ENCODE data around the gene FAM193B.
"Not testable (repeated sequence)": the region's sequence is repeated elsewhere in the genome, so short reads cannot be mapped to it uniquely, and the experiment has no call there.

FAM193B gene

GRCh38 chr5:177487144-177487543, 67.2 kb downstream of the FAM193B start:
- H3K4me3 ChIP-seq (ENCODE audit: low read length) = no peak overlapping the region
- no peak for TF ChIP-seq CTCF (IDR thresholded peaks at IDR 0.05; ENCODE audit: insufficient read depth, low read depth, low read length, missing control alignments)
- no peak for DNase-seq (ENCODE audit: low read depth)

DNA sequence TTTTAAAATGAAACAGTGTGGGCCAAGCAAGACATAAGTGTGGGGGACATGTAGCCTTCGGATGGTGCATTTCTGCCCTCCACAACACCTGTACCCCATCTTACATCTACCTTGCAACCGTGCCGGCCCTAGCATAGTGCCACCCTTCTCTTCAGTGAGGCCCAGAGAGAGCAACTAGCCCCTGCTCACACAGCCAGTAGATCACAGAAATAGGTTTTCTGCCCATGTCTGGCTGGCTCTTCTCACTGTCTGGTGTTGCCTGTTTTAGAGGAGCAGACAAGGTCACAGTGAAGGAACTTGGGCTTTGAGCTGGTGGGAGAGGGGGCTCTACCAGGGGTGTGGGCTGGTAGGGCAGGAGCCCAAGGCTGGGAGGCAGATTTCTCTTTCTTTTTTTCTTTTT, 68.1 kb downstream of the FAM193B start:
- H3K4me3 ChIP-seq (ENCODE audit: low read length) = no peak overlapping the region
- TF ChIP-seq CTCF (IDR thresholded peaks at IDR 0.05; ENCODE audit: insufficient read depth, low read depth, low read length, missing control alignments) = no peak

DNA sequence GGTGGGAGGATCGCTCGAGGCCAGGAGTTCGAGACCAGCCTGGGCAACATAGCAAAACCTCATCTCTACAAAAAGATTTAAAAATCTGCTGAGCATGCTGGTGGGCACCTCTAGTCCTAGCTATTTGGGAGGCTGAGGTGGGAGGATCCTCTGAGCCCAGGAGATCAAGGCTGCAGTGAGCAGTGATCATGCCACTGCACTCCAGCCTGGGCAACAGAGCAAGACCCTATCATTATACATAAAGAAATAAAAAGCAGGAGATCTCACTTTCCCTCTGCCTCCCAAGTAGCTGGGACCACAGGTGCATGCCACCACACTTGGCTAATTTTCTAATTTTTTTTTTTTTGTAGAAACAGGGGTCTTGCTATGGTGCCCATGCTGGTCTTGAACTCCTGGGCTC, 68.6 kb downstream of the FAM193B start:
- H3K4me3 ChIP-seq (ENCODE audit: low read length); DNase-seq (ENCODE audit: low read depth): not testable (repeated sequence)

More for the DNA sequence above, 68.1 kb downstream of the FAM193B start:
- no peak for DNase-seq (ENCODE audit: low read depth)

DNA sequence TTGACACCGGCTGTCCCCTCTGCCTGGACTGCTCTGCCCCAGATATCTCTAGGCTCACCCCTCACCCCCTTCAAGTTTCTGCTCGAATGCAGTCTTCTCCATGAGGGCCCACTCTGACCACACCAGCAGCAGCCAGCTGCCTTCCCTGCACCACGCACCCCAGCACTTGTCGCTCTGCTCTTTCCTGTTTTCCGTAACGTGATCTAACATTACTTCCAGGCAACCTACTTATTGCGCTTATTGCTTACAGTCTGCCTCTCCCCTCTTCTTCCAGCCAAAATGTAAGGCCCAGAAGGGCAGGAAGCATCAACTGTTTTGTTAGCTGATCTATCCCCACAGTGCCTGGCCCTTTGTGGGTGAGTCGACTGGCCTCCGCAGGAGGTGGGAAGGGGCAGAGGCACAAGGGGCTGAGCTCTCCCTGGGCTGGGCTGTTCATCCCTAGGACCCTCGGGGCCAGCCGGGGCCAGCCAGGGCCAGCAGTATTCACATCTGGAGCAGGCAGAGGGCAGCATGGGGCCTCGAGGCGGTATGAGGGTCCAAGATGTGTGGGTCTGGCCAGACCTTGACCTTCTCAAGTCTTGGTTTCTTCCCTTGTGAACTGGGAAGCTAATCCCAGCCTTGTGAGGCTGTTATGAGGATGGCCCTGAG, 69.3 kb downstream of the FAM193B start:
- no peak overlapping the region for H3K4me3 ChIP-seq (ENCODE audit: low read length)
- TF ChIP-seq CTCF (IDR thresholded peaks at IDR 0.05; ENCODE audit: insufficient read depth, low read depth, low read length, missing control alignments) = no peak
- no peak for DNase-seq (ENCODE audit: low read depth)

GRCh38 chr5:177483994-177484901, 70.1 kb downstream of the FAM193B start:
- DNase-seq (ENCODE audit: low read depth) = no peak
- TF ChIP-seq CTCF (IDR thresholded peaks at IDR 0.05; ENCODE audit: insufficient read depth, low read depth, low read length, missing control alignments) = no peak
- H3K4me3 ChIP-seq (ENCODE audit: low read length) = no peak overlapping the region

- TF ChIP-seq CTCF (IDR thresholded peaks at IDR 0.05; ENCODE audit: insufficient read depth, low read depth, low read length, missing control alignments) = no peak
- no peak overlapping the region for H3K4me3 ChIP-seq (ENCODE audit: low read length)
- DNase-seq (ENCODE audit: low read depth) = no peak
These were observed 71.3 kb downstream of the FAM193B start for GRCh38 chr5:177483042-177483441.

GRCh38 chr5:177482359-177482795, 72.0 kb downstream of the FAM193B start:
- DNase-seq (ENCODE audit: low read depth) = no peak
- H3K4me3 ChIP-seq (ENCODE audit: low read length) = no peak overlapping the region
- no peak for TF ChIP-seq CTCF (IDR thresholded peaks at IDR 0.05; ENCODE audit: insufficient read depth, low read depth, low read length, missing control alignments)
